Ovary (tissue), 9 donors: ENCODE results near the gene BAZ1A. TPM values are rescaled to one million over a fixed set of nuclear protein-coding genes. Genes with fewer than 3 reads are reported as not detected.

ENCODE experiments used
- DNase-seq, 5 donors: peaks; one replicate each; pipeline ENCODE4 v3.0.0-alpha.2; 2019 to 2020
- H3K27ac ChIP-seq, 2 donors: fragments of 200-600 bp; one replicate each; pipeline versions ENCODE4 v1.5.1 to v1.8.0; 2019 to 2022
- H3K27me3 ChIP-seq: fragments of 200-600 bp; one replicate; pipeline ENCODE4 v1.8.0; 2022
- H3K36me3 ChIP-seq: fragments of 200-600 bp; sonication (generic); one replicate; pipeline ENCODE4 v1.5.1; 2019
- H3K4me1 ChIP-seq: one replicate; pipeline ENCODE4 v1.8.1; 2013; ENCODE audit warnings: mild to moderate bottlenecking, moderate library complexity; ENCODE audit not compliant: insufficient read depth
- H3K4me3 ChIP-seq: fragments of 200-600 bp; sonication (generic); one replicate; pipeline ENCODE4 v1.5.1; 2017
- H3K9me3 ChIP-seq, 2 donors: fragments of 200-600 bp in 1 of 2; sonication (generic) in 1 of 2; one replicate each; pipeline versions ENCODE4 v1.5.1 to v1.8.1; 2013 to 2019; ENCODE audit warnings: mild to moderate bottlenecking in 1 of 2, moderate library complexity in 1 of 2
- EP300 ChIP-seq: sonication (generic); formaldehyde crosslinking; IDR thresholded peaks from one replicate; pipeline ENCODE4 v1.6.1; 2017; ENCODE audit warnings: antibody characterized with exemption
- POLR2A ChIP-seq: fragments of 450-650 bp; IDR thresholded peaks from one replicate; pipeline ENCODE4 v1.6.1; 2017; ENCODE audit warnings: antibody characterized with exemption, mild to moderate bottlenecking, moderate library complexity
- WGBS, 3 donors: extraction: QIAGEN DNeasy Blood & Tissue Kit in 1 of 3; methylation state at CpG; one replicate each; pipeline versions ENCODE4 v1.1.5 to v1.1.7; 2013 to 2017; 5-methylcytosine and 5-hydroxymethylcytosine counted together
- intact Hi-C, 4 donors: fragments of 100-400 bp; cut with DNase I; formaldehyde crosslinking; loops; one replicate each; pipeline versions ENCODE4 v1.11.0 to v1.15.1; 2022 to 2023
- polyA plus RNA-seq, 2 donors: library from polyadenylated mRNA; stranded (reverse); fragments of 200-250 nt in 1 of 2; fragments of 350-450 nt in 1 of 2; fragmentation: Illumina TruSeq in 1 of 2; extraction: RNeasy Lipid Tissue Mini Kit (QIAGEN cat#74804) in 1 of 2; gene quantifications; one replicate each; pipeline ENCODE4 v1.2.3, GENCODE V29; 2013 to 2014
- total RNA-seq, 7 donors: library from RNA; depleted of rRNA in 2 of 7; stranded (reverse); fragments of >200 nt in 2 of 7; fragmentation: NEBNext Ultra II Directional in 3 of 7; extraction: Animal tissue kit (Norgen Biotek cat#: 25700) in 3 of 7; gene quantifications; one replicate each; pipeline versions ENCODE4 v1.1.0 to v1.2.4, GENCODE V29; 2016 to 2023
- TF ChIP-seq, protein P1 (sequence below), 3 donors: fragments of 450-650 bp in 2 of 3; fragments of 200-600 bp in 1 of 3; IDR thresholded peaks; one replicate each; pipeline versions ENCODE4 v1.5.1 to v1.8.0; 2016 to 2022; ENCODE audit warnings: antibody characterized with exemption in 3 of 3, mild to moderate bottlenecking in 1 of 3
- donor health status: DM: no; HTN: no; CAD: no; lungs with moderate emphysema.
- donor health status: DM: no; HTN: no; CAD: no.
- donor health status: Bipolar disorder and iron deficiency.
- donor health status: DM: yes; HTN: yes; CAD: no.
- donor health status: DM: no; HTN: no; CAD: no.
- donor health status: DM: yes; HTN: yes; CAD: no.

BAZ1A gene
- total and polyA plus RNA-seq, 9 donors: 10.4 to 30.1 (median 17.9) TPM

DNA sequence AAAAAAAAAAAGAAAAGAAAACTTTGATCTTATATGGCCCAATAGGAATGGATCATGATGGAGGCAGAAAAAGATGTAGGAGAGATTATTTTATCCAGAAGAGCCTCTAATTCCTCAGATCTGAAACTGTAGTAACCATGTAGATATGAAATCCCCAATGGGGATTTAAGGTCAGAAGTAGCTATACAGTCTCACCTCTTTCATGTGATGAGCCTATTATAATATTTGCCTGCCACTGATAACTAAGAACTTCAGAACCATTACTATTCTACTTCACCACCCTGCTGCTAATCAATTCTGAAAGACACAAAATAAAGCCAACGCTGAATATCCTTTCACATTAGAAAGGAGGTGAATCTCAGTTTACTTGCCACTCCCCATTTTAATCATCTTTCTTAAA is 29.3 kb downstream of the BAZ1A start:
- intact Hi-C loops: no loop called here
- H3K27ac ChIP-seq: no peak overlapping the region
- H3K4me3 ChIP-seq: no peak overlapping the region
- 89 to 94% (median 93%) methylated on average over 1 of the region's 1 CpG for WGBS, 3 donors
- no peak for DNase-seq
- no peaks in the 10 kb centered on the region for H3K27me3 ChIP-seq
- TF ChIP-seq EP300 (no peak), POLR2A (no peak)
- TF ChIP-seq, protein P1, sequence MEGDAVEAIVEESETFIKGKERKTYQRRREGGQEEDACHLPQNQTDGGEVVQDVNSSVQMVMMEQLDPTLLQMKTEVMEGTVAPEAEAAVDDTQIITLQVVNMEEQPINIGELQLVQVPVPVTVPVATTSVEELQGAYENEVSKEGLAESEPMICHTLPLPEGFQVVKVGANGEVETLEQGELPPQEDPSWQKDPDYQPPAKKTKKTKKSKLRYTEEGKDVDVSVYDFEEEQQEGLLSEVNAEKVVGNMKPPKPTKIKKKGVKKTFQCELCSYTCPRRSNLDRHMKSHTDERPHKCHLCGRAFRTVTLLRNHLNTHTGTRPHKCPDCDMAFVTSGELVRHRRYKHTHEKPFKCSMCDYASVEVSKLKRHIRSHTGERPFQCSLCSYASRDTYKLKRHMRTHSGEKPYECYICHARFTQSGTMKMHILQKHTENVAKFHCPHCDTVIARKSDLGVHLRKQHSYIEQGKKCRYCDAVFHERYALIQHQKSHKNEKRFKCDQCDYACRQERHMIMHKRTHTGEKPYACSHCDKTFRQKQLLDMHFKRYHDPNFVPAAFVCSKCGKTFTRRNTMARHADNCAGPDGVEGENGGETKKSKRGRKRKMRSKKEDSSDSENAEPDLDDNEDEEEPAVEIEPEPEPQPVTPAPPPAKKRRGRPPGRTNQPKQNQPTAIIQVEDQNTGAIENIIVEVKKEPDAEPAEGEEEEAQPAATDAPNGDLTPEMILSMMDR (IDR thresholded peaks at IDR 0.05): no peak
- no peaks in the 10 kb centered on the region for H3K36me3 ChIP-seq
- no peaks in the 10 kb centered on the region for H3K4me1 ChIP-seq
- H3K9me3 ChIP-seq: no peaks in the 10 kb centered on the region

DNA sequence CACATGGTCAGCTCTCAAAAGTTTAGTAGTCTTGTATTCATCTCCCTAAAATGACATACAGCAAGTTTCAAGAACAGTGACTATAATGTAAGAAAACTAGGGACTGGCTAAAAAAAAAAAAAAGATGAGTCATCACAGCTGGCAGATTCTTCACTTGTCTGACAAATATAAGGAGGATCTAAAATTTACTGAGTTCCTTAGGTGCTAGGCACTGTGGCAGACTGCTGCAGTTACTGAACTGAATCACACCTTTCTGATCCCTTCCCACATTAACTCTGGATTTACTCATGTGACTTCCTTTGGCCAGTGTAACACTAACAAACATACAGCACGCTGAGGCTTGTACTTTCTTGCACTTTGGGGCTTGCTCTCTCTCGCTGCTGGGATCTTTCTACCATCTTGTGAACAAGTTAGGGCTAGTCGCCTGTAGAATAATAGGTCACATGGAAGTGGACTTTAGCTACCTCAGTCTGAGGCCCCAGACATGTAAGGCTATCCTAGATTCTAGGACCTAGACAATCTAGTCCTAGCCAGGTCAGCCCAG is 32.1 kb downstream of the BAZ1A start:
- intact Hi-C loops: no loop called here
- Histone ChIP-seq H3K4me1 (no peaks in the 10 kb centered on the region), H3K9me3 (no peaks in the 10 kb centered on the region), H3K4me3 (no peak overlapping the region), H3K27ac (no peak overlapping the region), H3K36me3 (no peaks in the 10 kb centered on the region), H3K27me3 (no peaks in the 10 kb centered on the region)
- WGBS, 3 donors: 40 to 49% (median 44%) methylated on average over 3 of the region's 3 CpGs
- no peak for TF ChIP-seq POLR2A
- TF ChIP-seq EP300: no peak
- DNase-seq: no peak

DNA sequence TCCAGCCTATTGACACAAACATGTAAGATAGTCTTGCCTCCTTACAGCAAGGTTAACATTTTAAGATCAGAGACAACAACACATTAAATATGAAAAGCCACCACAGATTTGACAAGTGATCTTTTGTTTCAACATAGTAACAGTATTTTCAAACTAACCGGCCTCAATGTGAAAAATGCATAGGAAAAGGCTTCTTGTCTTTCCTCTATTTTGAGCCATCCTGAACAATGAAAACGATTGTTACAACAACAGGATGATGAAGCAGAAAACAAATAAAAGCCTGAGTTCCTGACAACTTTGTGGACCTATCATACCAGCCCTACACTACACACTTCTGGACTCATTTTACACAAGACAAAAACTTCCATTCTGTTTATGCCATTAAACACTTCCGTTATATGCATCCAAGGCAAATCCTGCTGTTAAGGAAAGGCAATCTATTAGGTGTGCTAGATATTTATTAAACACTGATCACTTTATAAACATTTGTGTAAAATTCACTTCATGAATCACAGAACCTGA is 37.3 kb downstream of the BAZ1A start:
- H3K27me3 ChIP-seq: no peaks in the 10 kb centered on the region
- TF ChIP-seq, protein P1 (IDR thresholded peaks at IDR 0.05): no peak
- no peak for TF ChIP-seq EP300
- TF ChIP-seq POLR2A: no peak
- no peaks in the 10 kb centered on the region for H3K4me1 ChIP-seq
- DNase-seq: no peak
- intact Hi-C loops: no loop called here
- no peaks in the 10 kb centered on the region for H3K9me3 ChIP-seq
- H3K36me3 ChIP-seq: no peaks in the 10 kb centered on the region
- no peak overlapping the region for H3K27ac ChIP-seq
- no peak overlapping the region for H3K4me3 ChIP-seq
- WGBS, 3 donors: 82 to 89% (median 85%) methylated on average over 3 of the region's 3 CpGs

DNA sequence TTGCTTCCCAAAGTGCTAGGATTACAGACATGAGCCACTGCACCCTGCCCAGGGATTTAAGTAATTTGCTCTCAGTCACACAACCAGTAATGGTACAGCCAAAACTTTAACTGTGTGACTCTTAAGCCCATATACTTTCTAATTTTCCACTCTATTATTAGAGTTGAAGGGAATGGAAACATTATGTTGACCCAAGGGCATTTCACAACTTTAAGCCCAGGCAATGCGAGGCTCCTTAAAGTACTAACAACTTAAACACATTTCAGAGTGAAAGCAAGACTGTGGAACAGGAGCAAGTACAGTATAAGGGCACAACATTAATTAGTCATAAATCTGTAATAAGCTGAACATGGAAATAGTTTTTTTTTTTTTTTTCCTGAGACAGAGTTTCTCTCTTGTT is 39.8 kb downstream of the BAZ1A start:
- Histone ChIP-seq H3K4me1 (peaks cover 3% of the 10 kb centered on the region), H3K36me3 (no peaks in the 10 kb centered on the region), H3K27me3 (no peaks in the 10 kb centered on the region), H3K9me3 (no peaks in the 10 kb centered on the region), H3K4me3 (no peak overlapping the region), H3K27ac (no peak overlapping the region)
- intact Hi-C loops: no loop called here
- 94 to 97% (median 96%) methylated on average over 1 of the region's 1 CpG for WGBS, 3 donors
- TF ChIP-seq POLR2A: no peak
- TF ChIP-seq EP300: no peak
- TF ChIP-seq, protein P1 (IDR thresholded peaks at IDR 0.05): no peak
- DNase-seq: no peak
